ENCODE results near the gene FAAH2.

The FAAH2 gene

GRCh38 chrX:57366430-57366829, 79.9 kb downstream of the FAAH2 start:
- Histone ChIP-seq H3K36me3 (ENCODE audit: insufficient read depth, low read length) (no peaks in the 10 kb centered on the region), H3K27ac (ENCODE audit: low read length) (no peak overlapping the region), H2AFZ (ENCODE audit: low read depth, low read length) (no peak overlapping the region), H3K9ac (ENCODE audit: low read depth, low read length) (no peak overlapping the region), H3K9me3 (ENCODE audit: insufficient read depth, low read length, severe bottlenecking) (no peaks in the 10 kb centered on the region), H4K20me1 (ENCODE audit: insufficient read depth, low read length) (no peaks in the 10 kb centered on the region), H3K27me3 (ENCODE audit: insufficient read depth, low read length, poor library complexity) (no peaks in the 10 kb centered on the region), H3K4me2 (ENCODE audit: insufficient read depth, low read length) (no peak overlapping the region), H3K79me2 (ENCODE audit: insufficient read depth, low read length) (no peaks in the 10 kb centered on the region), H3K4me3 (ENCODE audit: low read depth in 1 of 2, low read length in 2 of 2) (no peak overlapping the region), H3K4me1 (ENCODE audit: insufficient read depth, low read length) (peaks cover 15% of the 10 kb centered on the region)
- DNase-seq (no peak), ATAC-seq (ENCODE audit: insufficient read depth, low read depth) (no peak)
- TF ChIP-seq CTCF (IDR thresholded peaks at IDR 0.05; ENCODE audit: borderline replicate concordance, extremely low read depth, low read length, poor library complexity, severe bottlenecking) (no peak), EZH2 (IDR thresholded peaks at IDR 0.05; ENCODE audit: borderline replicate concordance, low read depth, low read length, severe bottlenecking) (no peak)

- Histone ChIP-seq H2AFZ (ENCODE audit: low read depth, low read length) (no peak overlapping the region), H3K4me3 (ENCODE audit: low read depth in 1 of 2, low read length in 2 of 2) (no peak overlapping the region), H3K27me3 (ENCODE audit: insufficient read depth, low read length, poor library complexity) (no peaks in the 10 kb centered on the region), H3K9me3 (ENCODE audit: insufficient read depth, low read length, severe bottlenecking) (no peaks in the 10 kb centered on the region), H3K9ac (ENCODE audit: low read depth, low read length) (no peak overlapping the region), H3K79me2 (ENCODE audit: insufficient read depth, low read length) (no peaks in the 10 kb centered on the region), H3K4me2 (ENCODE audit: insufficient read depth, low read length) (no peak overlapping the region), H4K20me1 (ENCODE audit: insufficient read depth, low read length) (no peaks in the 10 kb centered on the region), H3K27ac (ENCODE audit: low read length) (peak overlapping the region; percentile 36; the same call in 1 of the 2 replicates), H3K36me3 (ENCODE audit: insufficient read depth, low read length) (no peaks in the 10 kb centered on the region), H3K4me1 (ENCODE audit: insufficient read depth, low read length) (peaks cover 15% of the 10 kb centered on the region)
- ATAC-seq (ENCODE audit: insufficient read depth, low read depth) (peak; percentile 80), DNase-seq (peak; percentile 43)
- TF ChIP-seq EZH2 (IDR thresholded peaks at IDR 0.05; ENCODE audit: borderline replicate concordance, low read depth, low read length, severe bottlenecking) (no peak), CTCF (IDR thresholded peaks at IDR 0.05; ENCODE audit: borderline replicate concordance, extremely low read depth, low read length, poor library complexity, severe bottlenecking) (no peak)
These were observed 81.1 kb downstream of the FAAH2 start for GRCh38 chrX:57367649-57368048.

DNA sequence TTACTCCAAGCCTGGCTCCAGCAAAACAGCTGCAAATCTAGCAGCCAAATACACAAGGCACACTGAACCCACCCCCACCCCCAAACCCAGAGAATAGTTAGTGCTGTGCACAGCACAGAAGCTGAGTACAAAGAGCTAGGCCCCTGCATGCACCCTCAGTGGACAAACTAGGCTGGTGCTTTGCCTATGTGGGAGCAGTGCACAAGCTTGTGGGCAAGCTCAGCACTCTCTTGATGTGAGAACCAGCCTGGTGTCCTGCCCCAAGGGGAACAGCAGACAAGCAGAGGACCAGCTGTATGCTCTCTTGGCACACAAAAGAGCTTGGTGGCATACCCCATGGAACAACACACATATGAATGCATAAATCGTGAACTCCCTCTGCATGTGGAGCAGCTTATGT, 81.7 kb downstream of the FAAH2 start:
- Histone ChIP-seq H4K20me1 (ENCODE audit: insufficient read depth, low read length) (no peaks in the 10 kb centered on the region), H3K4me3 (ENCODE audit: low read depth in 1 of 2, low read length in 2 of 2) (no peak overlapping the region), H3K4me2 (ENCODE audit: insufficient read depth, low read length) (no peak overlapping the region), H3K9me3 (ENCODE audit: insufficient read depth, low read length, severe bottlenecking) (no peaks in the 10 kb centered on the region), H3K79me2 (ENCODE audit: insufficient read depth, low read length) (no peaks in the 10 kb centered on the region), H3K27me3 (ENCODE audit: insufficient read depth, low read length, poor library complexity) (no peaks in the 10 kb centered on the region), H3K9ac (ENCODE audit: low read depth, low read length) (no peak overlapping the region), H2AFZ (ENCODE audit: low read depth, low read length) (no peak overlapping the region; the same call in 1 of the 2 replicates), H3K27ac (ENCODE audit: low read length) (peak overlapping the region; percentile 36; the same call in 1 of the 2 replicates), H3K36me3 (ENCODE audit: insufficient read depth, low read length) (no peaks in the 10 kb centered on the region), H3K4me1 (ENCODE audit: insufficient read depth, low read length) (peaks cover 15% of the 10 kb centered on the region)
- ATAC-seq (ENCODE audit: insufficient read depth, low read depth) (peak; percentile 52; the same call in 2 of the 3 replicates), DNase-seq (no peak)
- TF ChIP-seq CTCF (IDR thresholded peaks at IDR 0.05; ENCODE audit: borderline replicate concordance, extremely low read depth, low read length, poor library complexity, severe bottlenecking) (no peak), EZH2 (IDR thresholded peaks at IDR 0.05; ENCODE audit: borderline replicate concordance, low read depth, low read length, severe bottlenecking) (no peak)

DNA sequence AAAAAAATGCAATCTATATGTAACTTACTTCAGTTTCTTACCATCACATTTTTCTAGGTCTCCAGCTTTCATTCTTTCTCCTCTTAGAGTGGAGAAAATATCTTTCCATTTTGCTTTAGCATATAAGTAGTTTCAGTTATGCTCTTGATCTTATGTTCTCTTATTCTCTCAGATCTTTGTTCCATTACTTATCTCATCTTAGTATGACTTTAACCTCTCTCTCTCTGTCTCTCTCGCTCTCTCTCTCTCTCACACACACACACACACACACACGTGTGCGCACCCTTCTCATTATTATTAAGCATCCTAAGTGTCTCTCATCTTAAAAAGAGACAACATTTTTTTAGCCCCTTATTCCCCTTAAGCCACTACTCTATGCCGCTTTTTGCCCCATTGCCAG, 92.8 kb downstream of the FAAH2 start:
- H2AFZ ChIP-seq (ENCODE audit: low read depth, low read length) = no peak overlapping the region

More for the DNA sequence above, 92.8 kb downstream of the FAAH2 start:
- H3K79me2 ChIP-seq (ENCODE audit: insufficient read depth, low read length) = no peaks in the 10 kb centered on the region
- H3K9ac ChIP-seq (ENCODE audit: low read depth, low read length) = no peak overlapping the region
- H3K4me2 ChIP-seq (ENCODE audit: insufficient read depth, low read length) = no peak overlapping the region
- H3K27ac ChIP-seq (ENCODE audit: low read length) = no peak overlapping the region
- H3K36me3 ChIP-seq (ENCODE audit: insufficient read depth, low read length) = no peaks in the 10 kb centered on the region
- no peaks in the 10 kb centered on the region for H3K9me3 ChIP-seq (ENCODE audit: insufficient read depth, low read length, severe bottlenecking)
- H4K20me1 ChIP-seq (ENCODE audit: insufficient read depth, low read length) = no peaks in the 10 kb centered on the region
- H3K4me1 ChIP-seq (ENCODE audit: insufficient read depth, low read length) = no peaks in the 10 kb centered on the region
- no peak for DNase-seq
- no peak overlapping the region for H3K4me3 ChIP-seq (ENCODE audit: low read depth in 1 of 2, low read length in 2 of 2)
- TF ChIP-seq CTCF (IDR thresholded peaks at IDR 0.05; ENCODE audit: borderline replicate concordance, extremely low read depth, low read length, poor library complexity, severe bottlenecking) (no peak), EZH2 (IDR thresholded peaks at IDR 0.05; ENCODE audit: borderline replicate concordance, low read depth, low read length, severe bottlenecking) (no peak)
- no peaks in the 10 kb centered on the region for H3K27me3 ChIP-seq (ENCODE audit: insufficient read depth, low read length, poor library complexity)
- ATAC-seq (ENCODE audit: insufficient read depth, low read depth) = no peak

Measured in DND-41 (cell line).